T-cell (primary cell): ENCODE measurements around the gene CD93. TPM values are rescaled to one million over a fixed set of nuclear protein-coding genes. Genes with fewer than 3 reads are reported as not detected.

ENCODE experiments used
- ATAC-seq, 4 experiments: fragments of 200-7000 bp in 3 of 4; fragments of 150-1000 bp in 1 of 4; cut with Tn5 transposase; replicated peaks in 1 of 4; 1 replicate in 3 of 4; 2 replicates in 1 of 4; pipeline ENCODE4 v1.10.0; 2021; ENCODE audit warnings: moderate library complexity in 3 of 4, mild to moderate bottlenecking in 2 of 4, moderate number of reproducible peaks in 1 of 4
- CTCF ChIA-PET, 2 donors: fragments of 300-600 bp; sonication (Branson Sonifier 250); formaldehyde crosslinking; loops; one replicate each; lab custom pipeline; 2022; ENCODE audit warnings: antibody characterized with exemption in 2 of 2; lab: Charles Lee
- POLR2A ChIA-PET, 2 donors: fragments of 300-600 bp; sonication (Branson Sonifier 250); formaldehyde crosslinking; loops; one replicate each; lab custom pipeline; 2022; ENCODE audit warnings: antibody characterized with exemption in 2 of 2; lab: Charles Lee
- DNase-seq, 35 experiments: peaks; one replicate each; pipeline versions ENCODE4 v3.0.0 to v3.0.0-alpha.2; 2013 to 2023
- H3K27ac ChIP-seq: one replicate; pipeline ENCODE4 v1.5.1; 2013; ENCODE audit warnings: low read length
- H3K27me3 ChIP-seq, 2 experiments: replicated peaks in 1 of 2; 1 replicate in 1 of 2; 2 replicates in 1 of 2; pipeline versions ENCODE4 v1.6.1 to v1.7.0; 2013; ENCODE audit warnings: low read length in 1 of 2, mixed read lengths in 1 of 2; ENCODE audit not compliant: control insufficient read depth in 2 of 2, insufficient read depth in 2 of 2; ENCODE audit errors: extremely low read depth in 1 of 2
- H3K36me3 ChIP-seq, 2 donors: 1 replicate in 1 of 2; 2 replicates in 1 of 2; pipeline versions ENCODE4 v1.6.1 to v1.7.0; 2013; ENCODE audit warnings: low read length in 1 of 2; ENCODE audit not compliant: control insufficient read depth in 2 of 2, insufficient read depth in 1 of 2; ENCODE audit errors: extremely low read depth in 1 of 2
- H3K4me1 ChIP-seq, 2 experiments: 1 replicate in 1 of 2; 2 replicates in 1 of 2; pipeline versions ENCODE4 v1.6.1 to v1.7.0; 2013; ENCODE audit warnings: low read length in 2 of 2, mixed read lengths in 1 of 2; ENCODE audit not compliant: insufficient read depth in 2 of 2, control insufficient read depth in 1 of 2; ENCODE audit errors: extremely low read depth in 1 of 2
- H3K4me3 ChIP-seq, 2 donors: 1 replicate in 1 of 2; 2 replicates in 1 of 2; pipeline versions ENCODE4 v1.5.1 to v1.7.0; 2013; ENCODE audit warnings: mild to moderate bottlenecking in 2 of 2, low read length in 1 of 2, moderate library complexity in 1 of 2; ENCODE audit not compliant: control insufficient read depth in 1 of 2; ENCODE audit errors: extremely low read depth in 1 of 2
- H3K9me3 ChIP-seq: 2 replicates; pipeline ENCODE4 v1.7.0; 2013
- H3K27ac Mint-ChIP-seq, 2 donors: one replicate each; pipeline ENCODE4 v1.8.0; 2020 to 2021; ENCODE audit warnings: mild to moderate bottlenecking in 2 of 2, mixed read lengths in 2 of 2
- H3K27me3 Mint-ChIP-seq, 2 donors: one replicate each; pipeline ENCODE4 v1.8.0; 2021 to 2022; ENCODE audit warnings: mixed read lengths in 2 of 2
- H3K36me3 Mint-ChIP-seq: one replicate; pipeline ENCODE4 v1.8.0; 2021; ENCODE audit warnings: mixed read lengths
- H3K4me1 Mint-ChIP-seq, 3 donors: one replicate each; pipeline ENCODE4 v1.8.0; 2020 to 2022; ENCODE audit warnings: mixed read lengths in 3 of 3, mild to moderate bottlenecking in 1 of 3
- H3K4me3 Mint-ChIP-seq, 3 donors: one replicate each; pipeline ENCODE4 v1.8.0; 2020 to 2022; ENCODE audit warnings: mild to moderate bottlenecking in 3 of 3, mixed read lengths in 3 of 3, moderate library complexity in 3 of 3
- H3K9me3 Mint-ChIP-seq, 3 donors: one replicate each; pipeline ENCODE4 v1.8.0; 2020 to 2022; ENCODE audit warnings: mixed read lengths in 3 of 3
- WGBS: methylation state at CpG from one replicate; pipeline ENCODE4 v1.1.5; 2013; ENCODE audit warnings: missing lambda C conversion rate; ENCODE audit not compliant: insufficient coverage; 5-methylcytosine and 5-hydroxymethylcytosine counted together
- total RNA-seq, 35 experiments: library from RNA in 6 of 35; stranded (reverse) in 6 of 35; fragments of 120-200 nt in 1 of 35; gene quantifications; one replicate each; pipeline versions ENCODE4 v1.2.1 to v1.2.4 and lab custom pipeline; 2013 to 2026

Gene CD93
- total RNA-seq, 5 donors from 2014 or later (not counting 1 experiment from before 2014, with no cell fraction given), result 0.38 to 1.9 (median 0.58) TPM

DNA sequence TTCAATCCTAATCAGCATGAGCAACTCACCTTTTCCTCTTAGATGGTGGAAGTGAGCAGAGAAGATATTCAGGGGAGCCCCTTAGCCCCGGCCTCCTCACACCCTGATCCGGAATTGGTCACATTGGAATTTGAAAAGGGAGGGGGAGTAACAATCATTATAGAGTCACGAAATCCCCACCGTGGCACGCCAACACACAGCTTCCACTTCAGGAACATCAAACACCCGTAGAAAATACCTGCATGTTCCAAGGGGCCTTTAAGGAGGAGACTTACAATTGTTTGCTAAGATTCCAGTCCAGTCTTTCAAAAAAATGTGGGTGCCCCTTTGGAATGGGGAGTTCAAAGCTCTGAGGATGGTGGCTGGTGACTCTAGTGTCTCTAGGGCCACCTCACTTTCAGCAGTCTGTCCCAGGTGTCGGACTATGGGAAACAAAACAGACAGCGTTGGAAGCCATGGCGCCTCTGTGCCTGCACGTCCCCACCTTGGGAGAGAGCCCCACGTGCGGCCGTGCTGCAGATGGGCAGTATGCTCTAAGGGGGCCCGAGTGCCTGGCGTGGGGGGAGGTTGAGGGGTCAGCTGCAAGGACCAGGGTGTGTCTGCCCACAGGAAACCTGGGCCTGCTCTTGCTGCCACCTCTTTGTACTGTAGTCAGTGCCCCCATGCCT lies 2.4 kb downstream of the CD93 start:
- CTCF ChIA-PET, result no interaction called here
- Mint-ChIP-seq H3K9me3 (no peaks in the 10 kb centered on the region), H3K27ac (peak overlapping the region in 1 of 2 donors; percentile 57), H3K4me1 (peaks cover 10 to 22% (median 13%) of the 10 kb centered on the region in 3 donors), H3K27me3 (peaks cover 3% of the 10 kb centered on the region in 2 donors), H3K36me3 (no peaks in the 10 kb centered on the region), H3K4me3 (peak overlapping the region in 1 of 3 donors; percentile 8)
- Histone ChIP-seq H3K9me3 (no peaks in the 10 kb centered on the region), H3K4me3 (peak overlapping the region in 1 of 2 donors; percentile 5), H3K27me3 (peaks cover 0 to 11% of the 10 kb centered on the region in 2 experiments), H3K36me3 (peaks cover 0 to 4% of the 10 kb centered on the region in 2 donors), H3K27ac (no peak overlapping the region), H3K4me1 (peaks cover 22 to 48% of the 10 kb centered on the region in 2 experiments)
- 82% methylated on average over 9 of the region's 15 CpGs for WGBS
- DNase-seq, result no peak
- POLR2A ChIA-PET, result no interaction called here
- peak in 1 of 4 experiments; percentile 26 for ATAC-seq

- Histone ChIP-seq H3K27ac (no peak overlapping the region), H3K9me3 (no peaks in the 10 kb centered on the region), H3K36me3 (peaks cover 0 to 4% of the 10 kb centered on the region in 2 donors), H3K4me1 (peaks cover 22 to 46% of the 10 kb centered on the region in 2 experiments), H3K27me3 (peaks cover 0 to 11% of the 10 kb centered on the region in 2 experiments), H3K4me3 (no peak overlapping the region)
- H3K27me3 Mint-ChIP-seq, result peaks cover 0 to 3% of the 10 kb centered on the region in 2 donors
- H3K27ac Mint-ChIP-seq, result peak overlapping the region in 1 of 2 donors; percentile 57
- H3K4me3 Mint-ChIP-seq, result peak overlapping the region in 1 of 3 donors; percentile 8
- CTCF ChIA-PET, result no interaction called here
- ATAC-seq, result no peak
- H3K9me3 Mint-ChIP-seq, result no peaks in the 10 kb centered on the region
- H3K4me1 Mint-ChIP-seq, result peaks cover 10 to 22% (median 13%) of the 10 kb centered on the region in 3 donors
- H3K36me3 Mint-ChIP-seq, result no peaks in the 10 kb centered on the region
- DNase-seq, result no peak
- WGBS, result 81% methylated on average over 6 of the region's 9 CpGs
- POLR2A ChIA-PET, result no interaction called here
These were observed 3.1 kb downstream of the CD93 start for GRCh38 chr20:23082846-23083552.

GRCh38 chr20:23081263-23081819 lies 4.8 kb downstream of the CD93 start:
- 75% methylated on average over 3 of the region's 9 CpGs for WGBS
- Mint-ChIP-seq H3K27me3 (peaks cover 0 to 3% of the 10 kb centered on the region in 2 donors), H3K9me3 (no peaks in the 10 kb centered on the region), H3K36me3 (no peaks in the 10 kb centered on the region), H3K4me3 (no peak overlapping the region), H3K27ac (no peak overlapping the region), H3K4me1 (peaks cover 2 to 12% (median 8%) of the 10 kb centered on the region in 3 donors)
- CTCF ChIA-PET, result no interaction called here
- H3K4me1 ChIP-seq, result peaks cover 11 to 30% of the 10 kb centered on the region in 2 experiments
- no peaks in the 10 kb centered on the region for H3K9me3 ChIP-seq
- no peak overlapping the region for H3K4me3 ChIP-seq
- no peak for ATAC-seq
- H3K27ac ChIP-seq, result no peak overlapping the region
- H3K27me3 ChIP-seq, result peaks cover 0 to 4% of the 10 kb centered on the region in 2 experiments
- H3K36me3 ChIP-seq, result peaks cover 0 to 4% of the 10 kb centered on the region in 2 donors
- POLR2A ChIA-PET, result no interaction called here
- DNase-seq, result no peak

DNA sequence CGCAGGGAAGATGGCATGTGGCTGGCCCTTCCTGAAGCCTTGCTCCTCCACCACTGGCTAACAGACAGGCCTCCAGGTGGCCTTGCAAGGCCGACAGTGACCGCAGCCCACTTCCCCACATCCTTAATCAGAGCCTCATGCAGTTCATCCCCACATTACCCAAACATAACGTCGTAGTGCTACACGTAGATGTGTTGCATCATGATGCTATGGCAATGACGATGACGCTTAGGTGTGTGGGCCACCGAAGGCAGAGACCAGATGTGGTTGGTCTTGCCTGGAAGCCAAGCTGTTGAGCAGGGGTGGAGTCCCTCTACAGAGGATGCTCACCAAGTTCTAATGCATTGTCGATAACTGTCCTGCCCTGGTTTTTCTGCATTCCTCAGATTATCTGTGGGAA lies 5.6 kb downstream of the CD93 start:
- Mint-ChIP-seq H3K4me1 (peaks cover 0 to 10% (median 7%) of the 10 kb centered on the region in 3 donors), H3K27ac (no peak overlapping the region), H3K36me3 (no peaks in the 10 kb centered on the region), H3K27me3 (peaks cover 0 to 3% of the 10 kb centered on the region in 2 donors), H3K4me3 (no peak overlapping the region), H3K9me3 (no peaks in the 10 kb centered on the region)
- ATAC-seq (no peak), DNase-seq (no peak)
- no peak overlapping the region for H3K4me3 ChIP-seq
- peaks cover 0 to 4% of the 10 kb centered on the region in 2 donors for H3K36me3 ChIP-seq
- peaks cover 11 to 22% of the 10 kb centered on the region in 2 experiments for H3K4me1 ChIP-seq
- no peaks in the 10 kb centered on the region for H3K9me3 ChIP-seq
- no peak overlapping the region for H3K27ac ChIP-seq
- ChIA-PET CTCF (no interaction called here), POLR2A (no interaction called here)
- 91% methylated on average over 10 of the region's 10 CpGs for WGBS
- H3K27me3 ChIP-seq, result no peaks in the 10 kb centered on the region

DNA sequence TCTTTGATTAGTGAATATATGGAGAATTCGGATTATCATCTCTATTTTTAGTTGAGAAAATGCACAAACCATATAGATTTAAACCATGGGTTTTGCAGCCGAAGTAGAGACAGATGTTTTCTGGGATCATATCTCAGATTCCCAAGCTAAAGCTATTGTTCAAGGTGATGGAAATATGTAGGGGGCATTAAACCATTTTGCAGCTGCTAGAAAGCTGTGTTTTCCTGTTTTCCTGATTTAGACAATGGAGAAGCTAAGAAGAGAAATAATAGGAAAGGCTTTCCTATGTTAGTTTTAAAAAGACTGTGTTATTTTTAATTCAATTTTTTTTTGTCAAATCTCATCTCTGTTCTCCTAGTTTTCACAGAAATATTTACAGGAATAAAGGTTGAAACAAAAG lies 6.2 kb downstream of the CD93 start:
- no CpG with 5 or more reads among the region's 2 CpGs for WGBS
- Mint-ChIP-seq H3K4me3 (no peak overlapping the region), H3K4me1 (peaks cover 0 to 10% (median 7%) of the 10 kb centered on the region in 3 donors), H3K9me3 (no peaks in the 10 kb centered on the region), H3K27me3 (peaks cover 0 to 3% of the 10 kb centered on the region in 2 donors), H3K27ac (no peak overlapping the region), H3K36me3 (no peaks in the 10 kb centered on the region)
- no peaks in the 10 kb centered on the region for H3K9me3 ChIP-seq
- peaks cover 11 to 16% of the 10 kb centered on the region in 2 experiments for H3K4me1 ChIP-seq
- peaks cover 0 to 4% of the 10 kb centered on the region in 2 donors for H3K36me3 ChIP-seq
- no peak overlapping the region for H3K4me3 ChIP-seq
- POLR2A ChIA-PET, result no interaction called here
- CTCF ChIA-PET, result no interaction called here
- DNase-seq (no peak), ATAC-seq (no peak)
- no peaks in the 10 kb centered on the region for H3K27me3 ChIP-seq
- H3K27ac ChIP-seq, result no peak overlapping the region

DNA sequence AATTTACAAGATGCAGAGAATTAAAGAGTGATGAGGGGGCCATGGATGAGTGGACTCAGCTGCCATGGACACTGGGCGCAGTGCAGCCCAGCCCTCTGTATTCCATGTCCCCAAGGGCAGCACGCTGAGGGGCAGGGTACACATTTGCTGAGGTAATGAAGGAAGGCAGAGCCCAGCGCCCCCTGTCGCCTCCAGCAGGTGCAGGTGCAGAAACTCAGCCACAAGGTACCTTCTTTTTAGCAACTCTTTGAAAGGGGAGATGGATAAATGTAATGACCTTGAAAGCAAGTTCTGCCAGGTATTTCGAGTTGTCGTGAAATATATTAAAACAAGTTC lies 7.1 kb downstream of the CD93 start:
- H3K9me3 Mint-ChIP-seq, result no peaks in the 10 kb centered on the region
- peaks cover 7 to 11% of the 10 kb centered on the region in 2 experiments for H3K4me1 ChIP-seq

More for the DNA sequence above, 7.1 kb downstream of the CD93 start:
- H3K27ac Mint-ChIP-seq, result no peak overlapping the region
- Histone ChIP-seq H3K4me3 (no peak overlapping the region), H3K27ac (no peak overlapping the region), H3K9me3 (no peaks in the 10 kb centered on the region), H3K27me3 (no peaks in the 10 kb centered on the region), H3K36me3 (peaks cover 0 to 10% of the 10 kb centered on the region in 2 donors)
- peaks cover 0 to 10% (median 4%) of the 10 kb centered on the region in 3 donors for H3K4me1 Mint-ChIP-seq
- no peaks in the 10 kb centered on the region for H3K36me3 Mint-ChIP-seq
- ATAC-seq (no peak), DNase-seq (no peak)
- H3K4me3 Mint-ChIP-seq, result no peak overlapping the region
- ChIA-PET POLR2A (no interaction called here), CTCF (no interaction called here)
- WGBS, result 100% methylated on average over 1 of the region's 6 CpGs
- peaks cover 0 to 3% of the 10 kb centered on the region in 2 donors for H3K27me3 Mint-ChIP-seq
